Heart left ventricle (tissue), 13 donors: ENCODE results near the gene INPPL1.

ENCODE experiments used
- POLR2A ChIP-seq, 2 donors: fragments of 450-650 bp; IDR thresholded peaks; one replicate each; pipeline ENCODE4 v1.6.1; 2017; ENCODE audit warnings: antibody characterized with exemption in 2 of 2, mild to moderate bottlenecking in 2 of 2, moderate library complexity in 2 of 2
- TF ChIP-seq, protein P1 (sequence below), 12 donors: fragments of 200-600 bp; sonication (generic) in 4 of 12; IDR thresholded peaks; one replicate each; pipeline versions ENCODE4 v1.5.0 to v1.8.0; 2018 to 2022; ENCODE audit warnings: antibody characterized with exemption in 12 of 12, mild to moderate bottlenecking in 5 of 12
- donor health status: ischemic (EF 13 %, LVEDD 7.1; RV severe dilation, severe dysfunction).
- donor health status: DM: no; HTN: yes; CAD: no.
- donor health status: DM: no; HTN: no; CAD: no.
- donor health status: ischemic (EF 25% LVEDD 6.9; RV normal size, moderate dysfunction).
- donor health status: ischemic (EF 25% LVEDD 5.7; RV mildly dilated, moderate dysfunction).
- donor health status: ischemic (EF 35%, LVEDD 5.7; RV mildly dilated, moderate dysfunction).
- donor health status: nonischemic (EF 11% LVEDD 7.7; RV severe dilation, severe dysfunction).
- donor health status: DM: yes; HTN: yes; CAD: no.
- donor health status: PGD.
- donor health status: ischemic (EF 29% LVEDD 5.4; RV normal size, mild dysfunction).
- donor health status: nonischemic (EF 23%, LVEDD 6.1; RV moderate dilation, normal function).

GRCh38 chr11:72224564-72225410 is at the start of gene INPPL1:
- TF ChIP-seq, protein P1, sequence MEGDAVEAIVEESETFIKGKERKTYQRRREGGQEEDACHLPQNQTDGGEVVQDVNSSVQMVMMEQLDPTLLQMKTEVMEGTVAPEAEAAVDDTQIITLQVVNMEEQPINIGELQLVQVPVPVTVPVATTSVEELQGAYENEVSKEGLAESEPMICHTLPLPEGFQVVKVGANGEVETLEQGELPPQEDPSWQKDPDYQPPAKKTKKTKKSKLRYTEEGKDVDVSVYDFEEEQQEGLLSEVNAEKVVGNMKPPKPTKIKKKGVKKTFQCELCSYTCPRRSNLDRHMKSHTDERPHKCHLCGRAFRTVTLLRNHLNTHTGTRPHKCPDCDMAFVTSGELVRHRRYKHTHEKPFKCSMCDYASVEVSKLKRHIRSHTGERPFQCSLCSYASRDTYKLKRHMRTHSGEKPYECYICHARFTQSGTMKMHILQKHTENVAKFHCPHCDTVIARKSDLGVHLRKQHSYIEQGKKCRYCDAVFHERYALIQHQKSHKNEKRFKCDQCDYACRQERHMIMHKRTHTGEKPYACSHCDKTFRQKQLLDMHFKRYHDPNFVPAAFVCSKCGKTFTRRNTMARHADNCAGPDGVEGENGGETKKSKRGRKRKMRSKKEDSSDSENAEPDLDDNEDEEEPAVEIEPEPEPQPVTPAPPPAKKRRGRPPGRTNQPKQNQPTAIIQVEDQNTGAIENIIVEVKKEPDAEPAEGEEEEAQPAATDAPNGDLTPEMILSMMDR (IDR thresholded peaks at IDR 0.05), result no peak
- no peak for TF ChIP-seq POLR2A (IDR thresholded peaks at IDR 0.05)
